ENCODE data around the gene CILP2. TPM values are rescaled to one million over a fixed set of nuclear protein-coding genes. Genes with fewer than 3 reads are reported as not detected.
A peak's percentile ranks its signal among the peaks of the same experiment; 100 is the strongest.

CILP2 gene
- total and polyA plus RNA-seq, 2 of the 4 experiments (the other 2 are of a cell fraction) = 0.18 to 0.87 TPM

GRCh38 chr19:19592690-19593089 is 54.6 kb downstream of the CILP2 start:
- Histone ChIP-seq H3K36me3 (ENCODE audit: control insufficient read depth, insufficient read depth, low read length) (no peaks in the 10 kb centered on the region), H2BK120ac (ENCODE audit: low read depth, low read length) (peak overlapping the region; percentile 95), H4K8ac (ENCODE audit: low read depth in 2 of 2, low read length in 2 of 2) (no peak overlapping the region; a peak in 1 of 4 replicates), H2AK5ac (ENCODE audit: low read depth, low read length) (peak overlapping the region; percentile 82; the same call in 1 of the 2 replicates), H3K56ac (ENCODE audit: extremely low read depth, insufficient read depth, low read length) (no peak overlapping the region), H4K91ac (ENCODE audit: insufficient read depth, low read depth, low read length) (no peak overlapping the region), H4K20me1 (ENCODE audit: insufficient read depth, low read length) (no peaks in the 10 kb centered on the region), H3K4me3 (ENCODE audit: insufficient read depth, low read depth, low read length) (no peak overlapping the region), H3K4me1 (ENCODE audit: control insufficient read depth, insufficient read depth, low read length) (peaks cover 19% of the 10 kb centered on the region), H3K4ac (ENCODE audit: low read depth, low read length) (peak overlapping the region; percentile 98), H2BK20ac (ENCODE audit: low read depth, low read length) (peak overlapping the region; percentile 92), H3K9me3 (ENCODE audit: control insufficient read depth, insufficient read depth, low read length) (no peaks in the 10 kb centered on the region), H3K4me2 (ENCODE audit: low read depth, low read length) (no peak overlapping the region), H3K79me1 (ENCODE audit: low read depth in 1 of 2, low read length in 2 of 2) (peaks cover 0 to 13% of the 10 kb centered on the region in 2 experiments; a peak in 2 of 4 replicates), H4K5ac (ENCODE audit: low read depth, low read length) (no peak overlapping the region), H3K9me1 (ENCODE audit: insufficient read depth, low read length) (peaks cover 24% of the 10 kb centered on the region), H3K14ac (replicated peaks; ENCODE audit: low read depth, low read length) (no peak overlapping the region; the same call in 1 of the 2 replicates), H3K9ac (ENCODE audit: low read depth, low read length) (no peak overlapping the region), H2AFZ (replicated peaks; ENCODE audit: low read length, poor library complexity) (no peak overlapping the region), H3K23ac (ENCODE audit: low read depth, low read length) (no peak overlapping the region), H3K18ac (ENCODE audit: low read depth, low read length) (no peak overlapping the region), H3K27me3 (ENCODE audit: control insufficient read depth, insufficient read depth, low read length) (no peaks in the 10 kb centered on the region), H2BK15ac (ENCODE audit: low read depth, low read length) (peak overlapping the region; percentile 66; the same call in 1 of the 3 replicates), H2AK9ac (replicated peaks; ENCODE audit: low read depth, low read length, poor library complexity) (no peak overlapping the region), H2BK5ac (ENCODE audit: low read depth, low read length, poor library complexity, severe bottlenecking) (no peak overlapping the region), H3K27ac (ENCODE audit: insufficient read depth, low read length) (no peak overlapping the region)
- 100% methylated on average over 4 of the region's 10 CpGs; no CpG with 5 or more reads in 1 of the 2 experiments for WGBS, 2 experiments (ENCODE audit: extremely low coverage in 2 of 2, insufficient read length in 1 of 2)
- ATAC-seq (ENCODE audit: low read depth) = no peak
- dilution Hi-C loops (cut with HindIII; ENCODE audit: low sequenced_read_pairs, unreplicated experiment) = no loop called here
- ChIA-PET POLR2A (ENCODE audit: unreplicated experiment) (no interaction called here), CTCF (no interaction called here)
- TF ChIP-seq MAFK (IDR thresholded peaks at IDR 0.05; ENCODE audit: low read depth, low read length) = no peak
- no peak for TF ChIP-seq MAZ (IDR thresholded peaks at IDR 0.05; ENCODE audit: borderline replicate concordance, low read depth, low read length)
- no peak for TF ChIP-seq RCOR1 (IDR thresholded peaks at IDR 0.05; ENCODE audit: insufficient replicate concordance, low read length)
- TF ChIP-seq CEBPB (IDR thresholded peaks at IDR 0.05; ENCODE audit: low read depth, low read length) = no peak
- TF ChIP-seq SMC3 (IDR thresholded peaks at IDR 0.05; ENCODE audit: low read depth, low read length) = no peak
- no peak for TF ChIP-seq BHLHE40 (IDR thresholded peaks at IDR 0.05; ENCODE audit: low read depth, low read length)
- TF ChIP-seq, protein P1, sequence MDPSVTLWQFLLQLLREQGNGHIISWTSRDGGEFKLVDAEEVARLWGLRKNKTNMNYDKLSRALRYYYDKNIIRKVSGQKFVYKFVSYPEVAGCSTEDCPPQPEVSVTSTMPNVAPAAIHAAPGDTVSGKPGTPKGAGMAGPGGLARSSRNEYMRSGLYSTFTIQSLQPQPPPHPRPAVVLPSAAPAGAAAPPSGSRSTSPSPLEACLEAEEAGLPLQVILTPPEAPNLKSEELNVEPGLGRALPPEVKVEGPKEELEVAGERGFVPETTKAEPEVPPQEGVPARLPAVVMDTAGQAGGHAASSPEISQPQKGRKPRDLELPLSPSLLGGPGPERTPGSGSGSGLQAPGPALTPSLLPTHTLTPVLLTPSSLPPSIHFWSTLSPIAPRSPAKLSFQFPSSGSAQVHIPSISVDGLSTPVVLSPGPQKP (IDR thresholded peaks at IDR 0.05; ENCODE audit: borderline replicate concordance, low read depth, low read length) = no peak
- no peak for TF ChIP-seq RFX5 (IDR thresholded peaks at IDR 0.05; ENCODE audit: low read depth, low read length)
- TF ChIP-seq USF2 (IDR thresholded peaks at IDR 0.05; ENCODE audit: low read depth, low read length) = no peak
- no peak for TF ChIP-seq RAD21 (IDR thresholded peaks at IDR 0.05; ENCODE audit: low read length)
- no peak for TF ChIP-seq CHD1 (IDR thresholded peaks at IDR 0.05; ENCODE audit: low read depth, low read length)
- DNase-seq = no peak
- intact Hi-C loops (cut with micrococcal nuclease) = no loop called here
- in situ Hi-C loops (cut with MboI; ENCODE audit: low sequenced_read_pairs) = no loop called here
- no TSS peak for BruUV-seq (replicated peaks)

Data from IMR-90 (cell line).